Measurements from ENCODE around the gene FTO. TPM values are rescaled to one million over a fixed set of nuclear protein-coding genes. Genes with fewer than 3 reads are reported as not detected.

FTO gene
- total and polyA plus RNA-seq, 2 of the 13 experiments (the other 11 are each of a cell fraction or from before 2014, with no cell fraction given) = 41.6 to 55.8 TPM

DNA sequence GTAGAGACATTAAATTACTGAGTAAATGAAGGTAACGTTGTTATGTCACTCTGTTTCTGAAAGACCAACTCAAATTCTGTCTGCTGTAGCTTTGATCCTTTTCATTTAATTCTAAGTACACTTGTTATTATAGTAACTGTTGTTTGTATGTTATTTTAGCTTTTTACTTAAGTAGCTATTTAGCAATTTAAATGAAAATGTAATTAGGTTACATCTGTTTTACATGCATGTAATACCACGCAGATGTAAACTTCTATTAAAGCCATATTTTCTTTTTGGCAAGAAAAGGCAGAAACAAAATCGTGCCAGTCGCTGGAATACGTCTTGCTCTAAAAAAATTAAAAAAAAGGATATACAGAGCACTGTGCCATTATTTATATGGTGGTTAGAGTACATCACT, 282.8 kb downstream of the FTO start:
- H2AFZ ChIP-seq (ENCODE audit: low read length) = no peak overlapping the region
- WGBS (ENCODE audit: low lambda C conversion rate) = 96% methylated on average over 5 of the region's 5 CpGs
- H3K36me3 ChIP-seq (replicated peaks in 1 of 2; ENCODE audit: control insufficient read depth in 1 of 2, insufficient read depth in 2 of 2, low read length in 2 of 2) = no peaks in the 10 kb centered on the region
- ChIA-PET CTCF (ENCODE audit: low intra/inter-chr PET ratio, low total read pairs) (no interaction called here), POLR2A (interaction anchor here (1.5 kb wide), 1 partner anchor 194 kb away, joined by 4 read pairs; no protein-coding TSS in a partner anchor)
- ATAC-seq = no peak
- H3K4me3 ChIP-seq (replicated peaks in 1 of 3; ENCODE audit: insufficient read depth in 1 of 3, low read depth in 2 of 3, low read length in 3 of 3) = no peak overlapping the region
- DNase-seq (ENCODE audit: low spot score) = no peak
- H3K4me2 ChIP-seq (ENCODE audit: low read depth, low read length) = no peak overlapping the region
- peaks cover 31% of the 10 kb centered on the region for H3K4me1 ChIP-seq (ENCODE audit: insufficient read depth, low read length)
- H4K20me1 ChIP-seq (ENCODE audit: insufficient read depth, low read length) = no peaks in the 10 kb centered on the region
- TF ChIP-seq ZNF567 (CRISPR knock-in tag; IDR thresholded peaks at IDR 0.05; ENCODE audit: borderline replicate concordance) = no peak
- no peak for TF ChIP-seq ETV6 (CRISPR knock-in tag; conservative IDR thresholded peaks at IDR 0.05)
- TF ChIP-seq, protein P1, sequence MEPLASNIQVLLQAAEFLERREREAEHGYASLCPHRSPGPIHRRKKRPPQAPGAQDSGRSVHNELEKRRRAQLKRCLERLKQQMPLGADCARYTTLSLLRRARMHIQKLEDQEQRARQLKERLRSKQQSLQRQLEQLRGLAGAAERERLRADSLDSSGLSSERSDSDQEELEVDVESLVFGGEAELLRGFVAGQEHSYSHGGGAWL (CRISPR knock-in tag; IDR thresholded peaks at IDR 0.05) = no peak
- TF ChIP-seq SIX4 (CRISPR knock-in tag; IDR thresholded peaks at IDR 0.05) = no peak
- TF ChIP-seq ZNF460 (CRISPR knock-in tag; IDR thresholded peaks at IDR 0.05; ENCODE audit: borderline replicate concordance) = no peak
- in situ Hi-C loops (cut with HindIII; ENCODE audit: extremely low pct_ligation_motif_present, low pct_unique_long_range_greater_than_20kb) (no loop called here), intact Hi-C loops (cut with micrococcal nuclease; ENCODE audit: unreplicated experiment) (no loop called here)
- no peak for FAIRE-seq
- H3K9me3 ChIP-seq (ENCODE audit: low read length) = no peaks in the 10 kb centered on the region
- no TSS peak for BruUV-seq (replicated peaks)
- no peaks in the 10 kb centered on the region for H3K79me2 ChIP-seq (ENCODE audit: insufficient read depth, low read length)
- H3K27me3 ChIP-seq (ENCODE audit: control insufficient read depth in 1 of 2, insufficient read depth in 2 of 2, low read length in 2 of 2) = no peaks in the 10 kb centered on the region
- no peak overlapping the region for H3K9ac ChIP-seq (ENCODE audit: insufficient read depth, low read depth, low read length)
- H3K27ac ChIP-seq (ENCODE audit: extremely low read length, insufficient read depth, low read length) = no peak overlapping the region

DNA sequence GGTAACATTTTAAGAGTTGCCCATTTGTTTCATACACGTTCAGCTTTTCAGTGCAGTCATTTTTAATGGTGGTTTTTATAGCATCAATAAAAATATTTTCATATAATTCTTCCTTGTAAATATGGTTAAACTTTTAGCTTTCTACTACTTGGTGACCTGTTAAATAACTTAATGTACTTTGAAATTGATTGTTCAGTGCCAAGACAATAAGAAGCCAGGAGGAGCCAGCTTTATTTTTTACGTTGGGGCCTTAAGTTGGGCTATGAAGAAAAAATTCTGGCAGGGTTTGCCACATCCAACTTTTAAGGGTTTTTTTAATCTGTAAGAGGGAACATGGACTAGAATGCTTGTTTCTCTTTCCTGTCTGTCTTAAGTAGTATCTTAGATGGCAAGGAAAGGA, 284.2 kb downstream of the FTO start:
- Histone ChIP-seq H3K4me3 (replicated peaks in 1 of 3; ENCODE audit: insufficient read depth in 1 of 3, low read depth in 2 of 3, low read length in 3 of 3) (no peak overlapping the region), H3K4me1 (ENCODE audit: insufficient read depth, low read length) (peaks cover 37% of the 10 kb centered on the region), H3K27ac (ENCODE audit: extremely low read length, insufficient read depth, low read length) (no peak overlapping the region), H3K9me3 (ENCODE audit: low read length) (no peaks in the 10 kb centered on the region), H3K79me2 (ENCODE audit: insufficient read depth, low read length) (no peaks in the 10 kb centered on the region), H3K27me3 (ENCODE audit: control insufficient read depth in 1 of 2, insufficient read depth in 2 of 2, low read length in 2 of 2) (no peaks in the 10 kb centered on the region), H4K20me1 (ENCODE audit: insufficient read depth, low read length) (no peaks in the 10 kb centered on the region), H3K4me2 (ENCODE audit: low read depth, low read length) (no peak overlapping the region), H2AFZ (ENCODE audit: low read length) (no peak overlapping the region), H3K9ac (ENCODE audit: insufficient read depth, low read depth, low read length) (no peak overlapping the region), H3K36me3 (replicated peaks in 1 of 2; ENCODE audit: control insufficient read depth in 1 of 2, insufficient read depth in 2 of 2, low read length in 2 of 2) (no peaks in the 10 kb centered on the region)
- DNase-seq (ENCODE audit: low spot score) = no peak
- in situ Hi-C loops (cut with HindIII; ENCODE audit: extremely low pct_ligation_motif_present, low pct_unique_long_range_greater_than_20kb) = no loop called here
- POLR2A ChIA-PET = no interaction called here
- no peak for TF ChIP-seq ZNF205 (CRISPR knock-in tag; IDR thresholded peaks at IDR 0.05)
- no peak for TF ChIP-seq ZNF883 (CRISPR knock-in tag; IDR thresholded peaks at IDR 0.05; ENCODE audit: not compliant biosample characterization)
- no peak for TF ChIP-seq ZNF678 (CRISPR knock-in tag; IDR thresholded peaks at IDR 0.05)
- TF ChIP-seq PITX1 (CRISPR knock-in tag; IDR thresholded peaks at IDR 0.05) = no peak
- 92% methylated on average over 2 of the region's 2 CpGs for WGBS (ENCODE audit: low lambda C conversion rate)
- no TSS peak for BruUV-seq (replicated peaks)
- FAIRE-seq = no peak
- ATAC-seq = no peak
- intact Hi-C loops (cut with micrococcal nuclease; ENCODE audit: unreplicated experiment) = no loop called here
- CTCF ChIA-PET (ENCODE audit: low intra/inter-chr PET ratio, low total read pairs) = no interaction called here
